ENCODE measurements around the gene MMP24.
"Not testable (repeated sequence)": the region's sequence is repeated elsewhere in the genome, so short reads cannot be mapped to it uniquely, and the experiment has no call there.

Gene MMP24

DNA sequence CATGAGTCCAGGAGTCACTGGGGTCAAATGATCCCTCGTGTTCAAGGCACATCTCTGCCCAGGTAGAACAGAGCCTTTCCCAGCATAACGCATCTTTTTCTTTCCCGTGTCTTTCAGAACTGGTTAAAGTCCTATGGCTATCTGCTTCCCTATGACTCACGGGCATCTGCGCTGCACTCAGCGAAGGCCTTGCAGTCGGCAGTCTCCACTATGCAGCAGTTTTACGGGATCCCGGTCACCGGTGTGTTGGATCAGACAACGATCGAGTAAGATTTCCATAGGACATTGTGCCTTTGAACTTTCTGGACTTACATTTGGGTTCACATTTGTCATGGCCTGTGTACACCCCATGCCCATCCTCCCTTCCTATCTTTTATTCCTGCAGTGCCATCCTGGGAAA is 20.2 kb downstream of the MMP24 start:
- Histone ChIP-seq H3K4me3 (no peak overlapping the region), H3K27me3 (no peaks in the 10 kb centered on the region), H3K27ac (no peak overlapping the region), H3K4me1 (no peaks in the 10 kb centered on the region), H3K9me3 (no peaks in the 10 kb centered on the region), H3K36me3 (peaks cover 0 to 8% (median 6%) of the 10 kb centered on the region in 3 donors)
- TF ChIP-seq, protein P1, sequence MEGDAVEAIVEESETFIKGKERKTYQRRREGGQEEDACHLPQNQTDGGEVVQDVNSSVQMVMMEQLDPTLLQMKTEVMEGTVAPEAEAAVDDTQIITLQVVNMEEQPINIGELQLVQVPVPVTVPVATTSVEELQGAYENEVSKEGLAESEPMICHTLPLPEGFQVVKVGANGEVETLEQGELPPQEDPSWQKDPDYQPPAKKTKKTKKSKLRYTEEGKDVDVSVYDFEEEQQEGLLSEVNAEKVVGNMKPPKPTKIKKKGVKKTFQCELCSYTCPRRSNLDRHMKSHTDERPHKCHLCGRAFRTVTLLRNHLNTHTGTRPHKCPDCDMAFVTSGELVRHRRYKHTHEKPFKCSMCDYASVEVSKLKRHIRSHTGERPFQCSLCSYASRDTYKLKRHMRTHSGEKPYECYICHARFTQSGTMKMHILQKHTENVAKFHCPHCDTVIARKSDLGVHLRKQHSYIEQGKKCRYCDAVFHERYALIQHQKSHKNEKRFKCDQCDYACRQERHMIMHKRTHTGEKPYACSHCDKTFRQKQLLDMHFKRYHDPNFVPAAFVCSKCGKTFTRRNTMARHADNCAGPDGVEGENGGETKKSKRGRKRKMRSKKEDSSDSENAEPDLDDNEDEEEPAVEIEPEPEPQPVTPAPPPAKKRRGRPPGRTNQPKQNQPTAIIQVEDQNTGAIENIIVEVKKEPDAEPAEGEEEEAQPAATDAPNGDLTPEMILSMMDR (IDR thresholded peaks at IDR 0.05): no peak
- no peak for DNase-seq
- intact Hi-C loops (cut with DNase I; ENCODE audit: low total_unique reads): no loop called here

DNA sequence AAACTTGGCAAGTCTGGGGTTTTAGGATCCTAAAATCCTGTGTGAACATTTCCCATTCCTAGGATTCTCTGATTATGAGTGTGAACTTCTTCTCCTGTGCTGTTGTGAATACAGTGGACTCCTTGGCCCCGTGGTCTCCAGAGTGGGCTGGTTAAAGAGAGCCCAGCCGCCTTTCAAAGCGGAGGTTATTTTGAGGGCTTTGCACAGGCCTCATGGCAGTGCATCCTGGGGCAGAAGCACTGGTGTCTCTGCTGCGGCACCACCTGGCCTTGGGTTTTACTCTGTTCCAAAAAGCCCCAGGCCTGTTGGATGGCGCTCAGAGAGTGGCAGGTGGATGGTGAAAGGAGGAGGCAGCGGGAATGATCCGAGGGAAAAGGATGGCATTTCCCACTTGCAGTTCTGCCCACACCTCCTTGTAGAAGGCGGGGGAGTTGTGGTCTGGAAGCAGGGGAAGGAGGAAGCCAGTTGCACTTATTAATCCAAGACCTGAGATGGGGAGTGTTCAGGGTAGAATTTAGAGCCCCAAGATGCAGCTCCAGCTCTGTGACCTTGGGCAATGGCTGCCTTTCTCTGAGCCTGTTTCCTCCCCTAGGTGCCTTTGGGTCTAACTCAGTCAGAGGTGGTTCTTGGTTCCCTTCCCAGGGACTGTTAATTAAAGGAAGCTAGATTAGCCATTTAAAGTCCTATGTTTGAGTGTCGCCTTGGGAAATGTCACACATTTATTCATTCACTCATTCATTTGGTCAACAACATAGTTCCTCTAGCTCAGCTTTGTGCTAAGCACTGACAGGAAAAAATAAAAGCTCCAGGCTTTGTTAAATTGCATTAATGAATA is 22.4 kb downstream of the MMP24 start:
- H3K27ac ChIP-seq: no peak overlapping the region
- H3K27me3 ChIP-seq: no peaks in the 10 kb centered on the region
- TF ChIP-seq, protein P1 (IDR thresholded peaks at IDR 0.05): no peak
- intact Hi-C loops (cut with DNase I; ENCODE audit: low total_unique reads): no loop called here
- no peaks in the 10 kb centered on the region for H3K9me3 ChIP-seq
- H3K4me1 ChIP-seq: no peaks in the 10 kb centered on the region
- H3K4me3 ChIP-seq: no peak overlapping the region
- DNase-seq: no peak
- H3K36me3 ChIP-seq: peaks cover 0 to 12% (median 6%) of the 10 kb centered on the region in 3 donors

DNA sequence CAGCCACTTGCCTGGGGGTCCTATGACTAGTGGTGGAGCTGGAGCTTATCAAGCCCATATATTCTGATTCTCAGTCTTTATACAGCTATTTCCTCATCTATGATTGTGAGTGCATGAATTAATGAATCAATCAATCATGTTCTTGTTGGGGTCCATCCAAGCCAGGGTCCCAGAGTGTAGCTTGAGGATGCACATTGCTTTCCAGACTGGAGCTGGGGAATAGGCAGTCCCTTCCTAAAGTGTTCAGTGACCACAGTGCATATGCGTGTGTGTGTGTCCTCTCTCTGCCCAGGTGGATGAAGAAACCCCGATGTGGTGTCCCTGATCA is 25.1 kb downstream of the MMP24 start:
- DNase-seq: no peak
- TF ChIP-seq, protein P1 (IDR thresholded peaks at IDR 0.05): no peak
- Histone ChIP-seq H3K9me3 (no peaks in the 10 kb centered on the region), H3K36me3 (peaks cover 0 to 17% (median 6%) of the 10 kb centered on the region in 3 donors), H3K27me3 (no peaks in the 10 kb centered on the region), H3K4me1 (no peaks in the 10 kb centered on the region), H3K27ac (no peak overlapping the region), H3K4me3 (no peak overlapping the region)
- intact Hi-C loops (cut with DNase I; ENCODE audit: low total_unique reads): no loop called here

DNA sequence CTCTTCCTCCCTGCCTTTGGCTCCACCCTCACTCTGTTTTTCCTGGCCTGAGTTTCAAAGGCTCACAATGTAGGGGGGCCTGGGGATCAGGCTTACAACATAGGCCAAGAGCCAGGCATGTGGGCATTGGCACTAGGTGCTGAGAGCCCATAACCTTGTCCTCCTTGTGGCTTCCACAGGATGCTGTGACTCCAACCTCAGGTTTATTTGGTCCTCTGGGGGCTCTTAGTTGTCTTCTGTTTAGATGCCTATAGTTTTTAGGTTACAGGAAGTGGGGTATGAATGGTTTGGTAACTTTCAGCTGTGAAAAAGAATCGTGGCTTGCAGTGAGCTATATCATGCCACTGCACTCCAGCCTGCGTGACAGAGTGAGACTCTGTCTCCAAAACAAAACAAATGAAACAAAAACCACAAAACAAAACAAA is 25.6 kb downstream of the MMP24 start:
- H3K27ac ChIP-seq: no peak overlapping the region
- no peak for DNase-seq
- intact Hi-C loops (cut with DNase I; ENCODE audit: low total_unique reads): no loop called here
- H3K36me3 ChIP-seq: peaks cover 0 to 12% (median 6%) of the 10 kb centered on the region in 3 donors
- H3K4me1 ChIP-seq: no peaks in the 10 kb centered on the region
- H3K9me3 ChIP-seq: no peaks in the 10 kb centered on the region
- no peak overlapping the region for H3K4me3 ChIP-seq
- H3K27me3 ChIP-seq: no peaks in the 10 kb centered on the region
- TF ChIP-seq, protein P1 (IDR thresholded peaks at IDR 0.05): no peak

DNA sequence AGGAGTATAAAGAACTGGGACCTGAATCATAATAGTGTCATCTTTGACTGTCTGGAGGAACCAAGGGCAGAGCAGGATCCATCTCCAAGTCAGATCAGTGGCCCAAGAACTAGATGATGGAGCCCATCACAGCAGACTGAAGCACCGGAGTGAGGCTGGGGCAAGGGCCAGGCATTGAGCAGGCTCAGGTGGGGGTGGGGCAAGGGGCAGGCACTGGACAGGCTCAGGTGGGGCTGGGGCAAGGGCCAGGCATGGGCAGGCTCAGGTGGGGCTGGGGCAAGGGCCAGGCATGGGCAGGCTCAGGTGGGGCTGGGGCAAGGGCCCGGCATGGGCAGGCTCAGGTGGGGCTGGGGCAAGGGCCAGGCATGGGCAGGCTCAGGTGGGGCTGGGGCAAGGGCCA is 26.1 kb downstream of the MMP24 start:
- H3K9me3 ChIP-seq; H3K4me1 ChIP-seq; intact Hi-C loops (cut with DNase I; ENCODE audit: low total_unique reads); DNase-seq; H3K4me3 ChIP-seq; H3K27me3 ChIP-seq; H3K27ac ChIP-seq: not testable (repeated sequence)
- H3K36me3 ChIP-seq: peaks cover 0 to 12% (median 2%) of the 10 kb centered on the region in 3 donors

DNA sequence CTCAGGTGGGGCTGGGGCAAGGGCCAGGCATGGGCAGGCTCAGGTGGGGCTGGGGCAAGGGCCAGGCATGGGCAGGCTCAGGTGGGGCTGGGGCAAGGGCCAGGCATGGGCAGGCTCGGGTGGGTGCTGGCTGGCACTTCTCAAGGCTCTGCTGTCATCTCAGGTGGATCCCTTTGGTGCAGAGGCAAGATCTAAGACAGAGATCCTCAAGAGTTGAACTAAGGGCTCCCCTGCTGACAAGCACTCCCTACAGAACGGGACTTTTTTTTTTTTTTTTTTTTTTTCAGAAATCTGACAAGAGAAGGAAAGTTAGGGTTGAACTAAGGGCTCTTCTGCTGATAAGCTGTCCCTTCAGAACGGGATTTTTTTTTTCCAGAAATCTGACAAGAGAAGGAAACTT is 26.5 kb downstream of the MMP24 start:
- H3K27ac ChIP-seq: no peak overlapping the region
- H3K4me3 ChIP-seq: no peak overlapping the region
- TF ChIP-seq, protein P1 (IDR thresholded peaks at IDR 0.05): no peak
- no peaks in the 10 kb centered on the region for H3K27me3 ChIP-seq
- DNase-seq: no peak
- H3K36me3 ChIP-seq: peaks cover 0 to 12% (median 0%) of the 10 kb centered on the region in 3 donors
- H3K9me3 ChIP-seq: no peaks in the 10 kb centered on the region
- intact Hi-C loops (cut with DNase I; ENCODE audit: low total_unique reads): no loop called here
- peaks cover 0 to 8% (median 2%) of the 10 kb centered on the region in 4 donors for H3K4me1 ChIP-seq

All from tibial artery (tissue), 4 donors.